22Rv1 (cell line): ENCODE results near the gene CD44.

Experiments used
- ZFX ChIP-seq: fragments of 450-650 bp; IDR thresholded peaks from 2 replicates; pipeline ENCODE4 v1.6.1; 2017; ENCODE audit warnings: antibody characterized with exemption, borderline replicate concordance
- TF ChIP-seq, protein P1 (sequence below): fragments of 450-650 bp; IDR thresholded peaks from 2 replicates; pipeline ENCODE4 v1.5.1; 2017; ENCODE audit warnings: mild to moderate bottlenecking

DNA sequence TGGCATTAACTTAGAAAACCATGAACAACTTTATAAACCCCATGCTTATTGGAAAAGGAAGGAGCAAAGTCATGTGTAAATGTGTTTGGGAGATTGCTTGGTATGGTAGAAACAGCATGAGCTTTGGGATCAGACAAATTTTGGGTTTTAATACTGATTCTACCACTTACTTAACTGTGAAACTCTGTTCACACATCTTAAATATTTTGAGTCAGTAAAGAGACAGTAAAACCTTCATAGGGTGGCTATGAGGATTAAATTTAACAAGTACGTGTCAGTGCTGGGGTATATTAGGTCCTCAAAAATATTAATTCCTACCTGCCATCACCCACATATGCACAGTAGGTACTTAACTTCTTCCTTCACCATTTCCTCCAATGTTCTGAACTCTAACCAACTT lies 96.5 kb downstream of the CD44 start:
- TF ChIP-seq, protein P1, sequence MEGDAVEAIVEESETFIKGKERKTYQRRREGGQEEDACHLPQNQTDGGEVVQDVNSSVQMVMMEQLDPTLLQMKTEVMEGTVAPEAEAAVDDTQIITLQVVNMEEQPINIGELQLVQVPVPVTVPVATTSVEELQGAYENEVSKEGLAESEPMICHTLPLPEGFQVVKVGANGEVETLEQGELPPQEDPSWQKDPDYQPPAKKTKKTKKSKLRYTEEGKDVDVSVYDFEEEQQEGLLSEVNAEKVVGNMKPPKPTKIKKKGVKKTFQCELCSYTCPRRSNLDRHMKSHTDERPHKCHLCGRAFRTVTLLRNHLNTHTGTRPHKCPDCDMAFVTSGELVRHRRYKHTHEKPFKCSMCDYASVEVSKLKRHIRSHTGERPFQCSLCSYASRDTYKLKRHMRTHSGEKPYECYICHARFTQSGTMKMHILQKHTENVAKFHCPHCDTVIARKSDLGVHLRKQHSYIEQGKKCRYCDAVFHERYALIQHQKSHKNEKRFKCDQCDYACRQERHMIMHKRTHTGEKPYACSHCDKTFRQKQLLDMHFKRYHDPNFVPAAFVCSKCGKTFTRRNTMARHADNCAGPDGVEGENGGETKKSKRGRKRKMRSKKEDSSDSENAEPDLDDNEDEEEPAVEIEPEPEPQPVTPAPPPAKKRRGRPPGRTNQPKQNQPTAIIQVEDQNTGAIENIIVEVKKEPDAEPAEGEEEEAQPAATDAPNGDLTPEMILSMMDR: no peak
- TF ChIP-seq ZFX: no peak
